ENCODE data around the gene PARVB. TPM values are rescaled to one million over a fixed set of nuclear protein-coding genes. Genes with fewer than 3 reads are reported as not detected.

PARVB gene
- total and polyA plus RNA-seq, 2 donors (not counting 3 experiments of a cell fraction or from before 2014, with no cell fraction given), result 155 to 162 TPM

GRCh38 chr22:44163536-44163935 is 139.4 kb downstream of the PARVB start:
- Histone ChIP-seq H3K36me3 (ENCODE audit: control insufficient read depth in 2 of 2, extremely low read depth in 1 of 2, insufficient read depth in 2 of 2, low read length in 2 of 2) (peaks cover 2 to 31% of the 10 kb centered on the region in 2 experiments), H3K4me1 (ENCODE audit: control insufficient read depth, extremely low read depth, insufficient read depth, low read length) (no peaks in the 10 kb centered on the region), H3K27ac (ENCODE audit: insufficient read depth, low read depth, low read length) (no peak overlapping the region), H4K20me1 (replicated peaks; ENCODE audit: control insufficient read depth, extremely low read depth, insufficient read depth, low read length) (no peaks in the 10 kb centered on the region), H3K9me1 (replicated peaks; ENCODE audit: control insufficient read depth, extremely low read depth, insufficient read depth, low read length) (no peaks in the 10 kb centered on the region), H3K4me3 (replicated peaks in 1 of 3; ENCODE audit: insufficient read depth in 1 of 3, low read depth in 1 of 3, low read length in 3 of 3) (no peak overlapping the region), H3K79me2 (ENCODE audit: control insufficient read depth, insufficient read depth, low read length) (no peaks in the 10 kb centered on the region), H3K4me2 (ENCODE audit: insufficient read depth, low read length) (no peak overlapping the region), H2AFZ (ENCODE audit: low read depth, low read length) (no peak overlapping the region), H3K9ac (replicated peaks; ENCODE audit: extremely low read depth, insufficient read depth, low read length) (no peak overlapping the region), H3K27me3 (ENCODE audit: control insufficient read depth in 2 of 2, insufficient read depth in 2 of 2, low read length in 2 of 2) (no peaks in the 10 kb centered on the region), H3K9me3 (replicated peaks; ENCODE audit: control insufficient read depth, insufficient read depth, low read length) (no peaks in the 10 kb centered on the region)
- FAIRE-seq (no peak), DNase-seq (ENCODE audit: low read depth, low spot score) (no peak)
- POLR2A ChIA-PET, result no interaction called here
- no TSS peak for BruUV-seq (replicated peaks)
- TF ChIP-seq MYC (IDR thresholded peaks at IDR 0.05; ENCODE audit: low read depth, low read length), result no peak
- intact Hi-C loops (cut with micrococcal nuclease), result no loop called here
- CTCF ChIA-PET, result no interaction called here
- dilution Hi-C loops (cut with MboI; ENCODE audit: extremely low pct_ligation_motif_present, low sequenced_read_pairs), result no loop called here

- no peaks in the 10 kb centered on the region for H4K20me1 ChIP-seq (replicated peaks; ENCODE audit: control insufficient read depth, extremely low read depth, insufficient read depth, low read length)
- H3K9ac ChIP-seq (replicated peaks; ENCODE audit: extremely low read depth, insufficient read depth, low read length), result no peak overlapping the region
- dilution Hi-C loops (cut with MboI; ENCODE audit: extremely low pct_ligation_motif_present, low sequenced_read_pairs), result no loop called here
- H3K27me3 ChIP-seq (ENCODE audit: control insufficient read depth in 2 of 2, insufficient read depth in 2 of 2, low read length in 2 of 2), result no peaks in the 10 kb centered on the region
- ChIA-PET CTCF (interaction anchor here (1.8 kb wide), 1 partner anchor 171 kb away, joined by 4 read pairs; no protein-coding TSS in a partner anchor), POLR2A (no interaction called here)
- H2AFZ ChIP-seq (ENCODE audit: low read depth, low read length), result no peak overlapping the region
- H3K79me2 ChIP-seq (ENCODE audit: control insufficient read depth, insufficient read depth, low read length), result no peaks in the 10 kb centered on the region
- no peak for DNase-seq (ENCODE audit: low read depth, low spot score)
- no peak overlapping the region for H3K4me2 ChIP-seq (ENCODE audit: insufficient read depth, low read length)
- FAIRE-seq, result no peak
- no TSS peak for BruUV-seq (replicated peaks)
- TF ChIP-seq POLR2A (IDR thresholded peaks at IDR 0.05; ENCODE audit: low read depth, low read length) (no peak), CTCF (IDR thresholded peaks at IDR 0.05; ENCODE audit: extremely low read depth in 1 of 2, insufficient read depth in 1 of 2, low read depth in 1 of 2, low read length in 2 of 2) (no peak), POLR2AphosphoS5 (IDR thresholded peaks at IDR 0.05; ENCODE audit: insufficient read depth, low read depth, low read length) (no peak), MAX (IDR thresholded peaks at IDR 0.05; ENCODE audit: insufficient read depth, insufficient read length) (no peak), JUN (IDR thresholded peaks at IDR 0.05; ENCODE audit: borderline replicate concordance, insufficient read depth, insufficient read length, low read depth) (no peak)
- peaks cover 2 to 32% of the 10 kb centered on the region in 2 experiments for H3K36me3 ChIP-seq (ENCODE audit: control insufficient read depth in 2 of 2, extremely low read depth in 1 of 2, insufficient read depth in 2 of 2, low read length in 2 of 2)
- no peaks in the 10 kb centered on the region for H3K4me1 ChIP-seq (ENCODE audit: control insufficient read depth, extremely low read depth, insufficient read depth, low read length)
- H3K9me1 ChIP-seq (replicated peaks; ENCODE audit: control insufficient read depth, extremely low read depth, insufficient read depth, low read length), result no peaks in the 10 kb centered on the region
- intact Hi-C loops (cut with micrococcal nuclease), result no loop called here
- H3K4me3 ChIP-seq (replicated peaks in 1 of 3; ENCODE audit: insufficient read depth in 1 of 3, low read depth in 1 of 3, low read length in 3 of 3), result no peak overlapping the region
- H3K27ac ChIP-seq (ENCODE audit: insufficient read depth, low read depth, low read length), result no peak overlapping the region
- H3K9me3 ChIP-seq (replicated peaks; ENCODE audit: control insufficient read depth, insufficient read depth, low read length), result no peaks in the 10 kb centered on the region
Observed at GRCh38 chr22:44164031-44164430, 139.9 kb downstream of the PARVB start.

Data from endothelial cell of umbilical vein (primary cell).